Caco-2 (cell line): Measurements from ENCODE around the gene ATG7. TPM values are rescaled to one million over a fixed set of nuclear protein-coding genes. Genes with fewer than 3 reads are reported as not detected.
"Not testable (repeated sequence)": the region's sequence is repeated elsewhere in the genome, so short reads cannot be mapped to it uniquely, and the experiment has no call there.

Source experiments
- BruUV-seq: library from RNA; stranded (reverse); fragments of 400-500 nt; replicated peaks from 2 replicates; lab custom pipeline; 2021; lab: Mats Ljungman, UMichigan
- CTCF ChIA-PET: fragments of 300-600 bp; sonication (Branson Sonifier 250); formaldehyde crosslinking; loops from one replicate; lab custom pipeline; 2022; ENCODE audit warnings: antibody characterized with exemption; lab: Charles Lee
- POLR2A ChIA-PET: fragments of 300-600 bp; sonication (Branson Sonifier 250); formaldehyde crosslinking; loops from one replicate; lab custom pipeline; 2022; ENCODE audit warnings: antibody characterized with exemption; lab: Charles Lee
- DNase-seq, 2 experiments: peaks; one replicate each; pipeline versions ENCODE4 v3.0.0 to v3.0.0-alpha.2; 2020 to 2022
- H3K27me3 ChIP-seq: replicated peaks from 2 replicates; pipeline ENCODE4 v1.6.0; 2011; ENCODE audit warnings: low read length; ENCODE audit not compliant: control insufficient read depth, insufficient read depth
- H3K36me3 ChIP-seq: 2 replicates; pipeline ENCODE4 v1.5.1; 2011; ENCODE audit warnings: low read length; ENCODE audit not compliant: control insufficient read depth, insufficient read depth
- H3K4me1 ChIP-seq: fragments of 250-450 bp; sonication (Bioruptor Pico); 2 replicates; pipeline ENCODE4 v1.5.1; 2020; ENCODE audit warnings: mild to moderate bottlenecking
- H3K4me3 ChIP-seq: 2 replicates; pipeline ENCODE4 v1.5.1; 2011; ENCODE audit warnings: low read depth, mild to moderate bottlenecking, control low read depth, low read length
- H3K9me3 ChIP-seq: fragments of 250-450 bp; sonication (Bioruptor Pico); 2 replicates; pipeline ENCODE4 v1.5.1; 2020; ENCODE audit warnings: mild to moderate bottlenecking, moderate library complexity
- H3K27ac Mint-ChIP-seq: one replicate; pipeline ENCODE4 v1.8.0; 2022; ENCODE audit warnings: mixed read lengths; ENCODE audit not compliant: unreplicated experiment
- H3K27me3 Mint-ChIP-seq: one replicate; pipeline ENCODE4 v1.8.0; 2022; ENCODE audit warnings: mixed read lengths; ENCODE audit not compliant: insufficient read depth, unreplicated experiment
- H3K36me3 Mint-ChIP-seq: one replicate; pipeline ENCODE4 v1.8.0; 2022; ENCODE audit warnings: mild to moderate bottlenecking, mixed read lengths; ENCODE audit not compliant: insufficient read depth, unreplicated experiment
- H3K4me1 Mint-ChIP-seq: one replicate; pipeline ENCODE4 v1.8.0; 2022; ENCODE audit warnings: low read depth, mixed read lengths; ENCODE audit not compliant: unreplicated experiment
- H3K4me3 Mint-ChIP-seq: one replicate; pipeline ENCODE4 v1.8.0; 2022; ENCODE audit warnings: mild to moderate bottlenecking, moderate library complexity, mixed read lengths; ENCODE audit not compliant: unreplicated experiment
- H3K9me3 Mint-ChIP-seq: one replicate; pipeline ENCODE4 v1.8.0; 2022; ENCODE audit warnings: mixed read lengths; ENCODE audit not compliant: unreplicated experiment
- CTCF ChIP-seq, 2 experiments: fragments of 200-600 bp in 1 of 2; IDR thresholded peaks; 1 replicate in 1 of 2; 2 replicates in 1 of 2; pipeline versions ENCODE4 v1.5.1 to v1.8.0; 2011 to 2022; ENCODE audit warnings: antibody characterized with exemption in 1 of 2, control low read depth in 1 of 2, inconsistent platforms in 1 of 2, low read depth in 1 of 2, low read length in 1 of 2, mild to moderate bottlenecking in 1 of 2, moderate library complexity in 1 of 2; ENCODE audit not compliant: insufficient read depth in 1 of 2, severe bottlenecking in 1 of 2, unreplicated experiment in 1 of 2
- intact Hi-C: fragments of 100-400 bp; cut with micrococcal nuclease; formaldehyde crosslinking; loops from one replicate; pipeline ENCODE4 v1.10.0; 2022; ENCODE audit not compliant: unreplicated experiment
- total RNA-seq: library from RNA; stranded (reverse); gene quantifications from 2 replicates; pipeline ENCODE4 v1.2.3, GENCODE V29; 2022

The ATG7 gene
- total RNA-seq, 1 experiment from 2014 or later: 24.4 TPM

GRCh38 chr3:11499144-11499543 is 226.9 kb downstream of the ATG7 start:
- ChIA-PET CTCF (no interaction called here), POLR2A (no interaction called here)
- BruUV-seq: no TSS peak
- no peaks in the 10 kb centered on the region for H3K27me3 ChIP-seq
- H3K9me3 ChIP-seq: no peaks in the 10 kb centered on the region
- Mint-ChIP-seq H3K9me3 (peaks cover 3% of the 10 kb centered on the region), H3K36me3 (no peaks in the 10 kb centered on the region), H3K27me3 (no peaks in the 10 kb centered on the region), H3K27ac (no peak overlapping the region), H3K4me3 (no peak overlapping the region), H3K4me1 (peaks cover 8% of the 10 kb centered on the region)
- intact Hi-C loops: no loop called here
- no peaks in the 10 kb centered on the region for H3K36me3 ChIP-seq
- no peak for DNase-seq
- H3K4me1 ChIP-seq: no peaks in the 10 kb centered on the region
- TF ChIP-seq CTCF (IDR thresholded peaks at IDR 0.05; ENCODE audit: insufficient read depth in 1 of 2, low read depth in 1 of 2, low read length in 1 of 2, severe bottlenecking in 1 of 2, unreplicated experiment in 1 of 2): no peak
- H3K4me3 ChIP-seq: no peak overlapping the region

GRCh38 chr3:11502413-11502812 is 230.2 kb downstream of the ATG7 start:
- BruUV-seq, H3K27me3 Mint-ChIP-seq, H3K9me3 ChIP-seq, H3K27ac Mint-ChIP-seq, intact Hi-C loops, H3K4me3 Mint-ChIP-seq, DNase-seq, POLR2A ChIA-PET, H3K36me3 Mint-ChIP-seq, CTCF ChIA-PET, H3K4me1 ChIP-seq, H3K4me1 Mint-ChIP-seq, H3K36me3 ChIP-seq, H3K9me3 Mint-ChIP-seq, H3K4me3 ChIP-seq, H3K27me3 ChIP-seq: not testable (repeated sequence)

DNA sequence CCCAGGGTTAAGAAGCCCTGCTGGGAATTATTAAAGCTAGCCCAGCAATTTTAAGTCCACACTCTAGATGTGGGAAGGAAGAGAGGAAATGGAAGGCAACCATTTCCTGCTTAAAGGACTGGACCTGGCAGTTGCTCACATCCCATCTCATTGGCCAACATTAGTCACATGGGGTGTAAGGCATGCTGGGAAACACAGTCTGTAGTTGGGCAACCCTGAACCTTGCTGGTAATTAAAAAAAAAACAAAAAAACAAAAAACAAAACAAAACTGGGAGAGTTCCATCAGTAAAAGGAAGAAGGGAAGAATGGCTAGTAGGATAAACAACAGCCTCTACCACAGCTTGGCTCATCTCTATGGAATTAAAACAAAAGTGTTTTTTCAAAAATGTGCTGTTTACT is 235.5 kb downstream of the ATG7 start:
- no peak for TF ChIP-seq CTCF (IDR thresholded peaks at IDR 0.05; ENCODE audit: insufficient read depth in 1 of 2, low read depth in 1 of 2, low read length in 1 of 2, severe bottlenecking in 1 of 2, unreplicated experiment in 1 of 2)
- H3K4me3 ChIP-seq: no peak overlapping the region
- Mint-ChIP-seq H3K27ac (no peak overlapping the region), H3K27me3 (no peaks in the 10 kb centered on the region), H3K4me1 (no peaks in the 10 kb centered on the region), H3K4me3 (no peak overlapping the region), H3K36me3 (no peaks in the 10 kb centered on the region), H3K9me3 (no peaks in the 10 kb centered on the region)
- H3K4me1 ChIP-seq: no peaks in the 10 kb centered on the region
- no peaks in the 10 kb centered on the region for H3K27me3 ChIP-seq
- H3K36me3 ChIP-seq: no peaks in the 10 kb centered on the region
- intact Hi-C loops: no loop called here
- DNase-seq: no peak
- POLR2A ChIA-PET: interaction anchor here (0.7 kb wide), 2 partner anchors 69 to 1173 kb away, joined by 3 read pairs; no protein-coding TSS in a partner anchor
- BruUV-seq: no TSS peak
- H3K9me3 ChIP-seq: no peaks in the 10 kb centered on the region
- CTCF ChIA-PET: no interaction called here
